Liver (tissue), 3 donors: ENCODE measurements around the gene TUFT1.

Experiments
- CTCF ChIP-seq: fragments of 150-350 bp; IDR thresholded peaks from 2 replicates; pipeline ENCODE4 v1.5.1; 2017; ENCODE audit warnings: improper control_type of control experiment, low read depth, low read length; ENCODE audit not compliant: missing input control
- SP1 ChIP-seq: IDR thresholded peaks from 2 replicates; pipeline ENCODE4 v1.6.1; 2018; ENCODE audit warnings: antibody characterized with exemption, mild to moderate bottlenecking
- YY1 ChIP-seq: IDR thresholded peaks from 2 replicates; pipeline ENCODE4 v1.6.1; 2016; ENCODE audit warnings: antibody characterized with exemption, mild to moderate bottlenecking
- donor health status: healthy.
- donor health status: healthy.

GRCh38 chr1:151541752-151542151, 1.6 kb downstream of the TUFT1 start:
- no peak for TF ChIP-seq SP1
- no peak for TF ChIP-seq YY1
- no peak for TF ChIP-seq CTCF
